Body of pancreas (tissue), 4 donors: Measurements from ENCODE around the gene TBL1XR1.

Experiments
- CTCF ChIP-seq, 7 experiments: fragments of 450-650 bp in 4 of 7; fragments of 200-600 bp in 3 of 7; sonication (generic) in 3 of 7; IDR thresholded peaks; one replicate each; pipeline ENCODE4 v1.5.1; 2016 to 2019; ENCODE audit warnings: antibody characterized with exemption in 7 of 7
- POLR2A ChIP-seq, 3 donors: fragments of 450-650 bp; IDR thresholded peaks; one replicate each; pipeline ENCODE4 v1.6.1; 2016; ENCODE audit warnings: antibody characterized with exemption in 3 of 3, mild to moderate bottlenecking in 2 of 3

GRCh38 chr3:177045222-177045621 is 152.1 kb downstream of the TBL1XR1 start:
- TF ChIP-seq CTCF (IDR thresholded peaks at IDR 0.05) (no peak), POLR2A (IDR thresholded peaks at IDR 0.05) (no peak)
